ENCODE results near the gene AP1AR. TPM values are rescaled to one million over a fixed set of nuclear protein-coding genes. Genes with fewer than 3 reads are reported as not detected.

Gene AP1AR
- total and polyA plus RNA-seq, 2 donors (not counting 3 experiments of a cell fraction or from before 2014, with no cell fraction given), result 6.6 to 18.6 TPM

GRCh38 chr4:112196461-112196860 is 35.1 kb upstream of the AP1AR start:
- Histone ChIP-seq H3K36me3 (ENCODE audit: control insufficient read depth in 2 of 2, extremely low read depth in 1 of 2, insufficient read depth in 2 of 2, low read length in 2 of 2) (no peaks in the 10 kb centered on the region), H4K20me1 (replicated peaks; ENCODE audit: control insufficient read depth, extremely low read depth, insufficient read depth, low read length) (no peaks in the 10 kb centered on the region), H3K9me1 (replicated peaks; ENCODE audit: control insufficient read depth, extremely low read depth, insufficient read depth, low read length) (no peaks in the 10 kb centered on the region), H2AFZ (ENCODE audit: low read depth, low read length) (no peak overlapping the region), H3K27ac (ENCODE audit: insufficient read depth, low read depth, low read length) (no peak overlapping the region), H3K9me3 (replicated peaks; ENCODE audit: control insufficient read depth, insufficient read depth, low read length) (no peaks in the 10 kb centered on the region), H3K4me2 (ENCODE audit: insufficient read depth, low read length) (no peak overlapping the region), H3K79me2 (ENCODE audit: control insufficient read depth, insufficient read depth, low read length) (no peaks in the 10 kb centered on the region), H3K4me3 (replicated peaks in 1 of 3; ENCODE audit: insufficient read depth in 1 of 3, low read depth in 1 of 3, low read length in 3 of 3) (no peak overlapping the region), H3K4me1 (ENCODE audit: control insufficient read depth, extremely low read depth, insufficient read depth, low read length) (peaks cover 3% of the 10 kb centered on the region), H3K9ac (replicated peaks; ENCODE audit: extremely low read depth, insufficient read depth, low read length) (no peak overlapping the region), H3K27me3 (ENCODE audit: control insufficient read depth in 2 of 2, insufficient read depth in 2 of 2, low read length in 2 of 2) (no peaks in the 10 kb centered on the region)
- dilution Hi-C loops (cut with MboI; ENCODE audit: extremely low pct_ligation_motif_present, low sequenced_read_pairs), result no loop called here
- no TSS peak for BruUV-seq (replicated peaks)
- intact Hi-C loops (cut with micrococcal nuclease), result no loop called here
- CTCF ChIA-PET, result interaction anchor here (0.8 to 2.6 kb wide), 3 partner anchors 15 to 54 kb away, joined by 3 to 12 read pairs (median 4); no protein-coding TSS in a partner anchor
- POLR2A ChIA-PET, result interaction anchor here (0.6 kb wide), 1 partner anchor 70 kb away, joined by 4 read pairs; no protein-coding TSS in a partner anchor
- no peak for DNase-seq (ENCODE audit: low read depth, low spot score)
- TF ChIP-seq, protein P1, sequence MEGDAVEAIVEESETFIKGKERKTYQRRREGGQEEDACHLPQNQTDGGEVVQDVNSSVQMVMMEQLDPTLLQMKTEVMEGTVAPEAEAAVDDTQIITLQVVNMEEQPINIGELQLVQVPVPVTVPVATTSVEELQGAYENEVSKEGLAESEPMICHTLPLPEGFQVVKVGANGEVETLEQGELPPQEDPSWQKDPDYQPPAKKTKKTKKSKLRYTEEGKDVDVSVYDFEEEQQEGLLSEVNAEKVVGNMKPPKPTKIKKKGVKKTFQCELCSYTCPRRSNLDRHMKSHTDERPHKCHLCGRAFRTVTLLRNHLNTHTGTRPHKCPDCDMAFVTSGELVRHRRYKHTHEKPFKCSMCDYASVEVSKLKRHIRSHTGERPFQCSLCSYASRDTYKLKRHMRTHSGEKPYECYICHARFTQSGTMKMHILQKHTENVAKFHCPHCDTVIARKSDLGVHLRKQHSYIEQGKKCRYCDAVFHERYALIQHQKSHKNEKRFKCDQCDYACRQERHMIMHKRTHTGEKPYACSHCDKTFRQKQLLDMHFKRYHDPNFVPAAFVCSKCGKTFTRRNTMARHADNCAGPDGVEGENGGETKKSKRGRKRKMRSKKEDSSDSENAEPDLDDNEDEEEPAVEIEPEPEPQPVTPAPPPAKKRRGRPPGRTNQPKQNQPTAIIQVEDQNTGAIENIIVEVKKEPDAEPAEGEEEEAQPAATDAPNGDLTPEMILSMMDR (IDR thresholded peaks at IDR 0.05; ENCODE audit: extremely low read depth in 1 of 2, insufficient read depth in 1 of 2, low read depth in 1 of 2, low read length in 2 of 2), result no peak
- TF ChIP-seq MAX (IDR thresholded peaks at IDR 0.05; ENCODE audit: insufficient read depth, insufficient read length) (no peak), EZH2 (IDR thresholded peaks at IDR 0.05; ENCODE audit: borderline replicate concordance, low read depth, low read length, severe bottlenecking) (no peak), POLR2A (IDR thresholded peaks at IDR 0.05; ENCODE audit: low read depth, low read length) (no peak), GATA2 (IDR thresholded peaks at IDR 0.05; ENCODE audit: insufficient read depth, insufficient read length, low read depth, low read length) (no peak), FOS (IDR thresholded peaks at IDR 0.05; ENCODE audit: borderline replicate concordance, insufficient read depth, low read length) (no peak)
- no peak for FAIRE-seq
